Measurements from ENCODE around the gene KIAA1755.

Gene KIAA1755

GRCh38 chr20:38217791-38218565 is 42.6 kb downstream of the KIAA1755 start:
- peak; percentile 98 for DNase-seq (ENCODE audit: low read depth)

- no peak for DNase-seq (ENCODE audit: low read depth)
Measured at GRCh38 chr20:38216746-38217595, 43.6 kb downstream of the KIAA1755 start.

GRCh38 chr20:38216201-38216600 is 44.3 kb downstream of the KIAA1755 start:
- DNase-seq (ENCODE audit: low read depth) = no peak

- no peak for DNase-seq (ENCODE audit: low read depth)
Measured at GRCh38 chr20:38215194-38216182, 45.0 kb downstream of the KIAA1755 start.

GRCh38 chr20:38214256-38215193 is 46.0 kb downstream of the KIAA1755 start:
- DNase-seq (ENCODE audit: low read depth) = no peak

- no peak for DNase-seq (ENCODE audit: low read depth)
Measured at GRCh38 chr20:38213607-38213940, 47.0 kb downstream of the KIAA1755 start.

GRCh38 chr20:38212806-38213606 is 47.5 kb downstream of the KIAA1755 start:
- DNase-seq (ENCODE audit: low read depth) = no peak

GRCh38 chr20:38211200-38212097 is 49.1 kb downstream of the KIAA1755 start:
- DNase-seq (ENCODE audit: low read depth) = no peak

GRCh38 chr20:38210741-38211140 is 49.8 kb downstream of the KIAA1755 start:
- no peak for DNase-seq (ENCODE audit: low read depth)

- DNase-seq (ENCODE audit: low read depth) = no peak
Measured at GRCh38 chr20:38209736-38210405, 50.7 kb downstream of the KIAA1755 start.

GRCh38 chr20:38209054-38209675 is 51.4 kb downstream of the KIAA1755 start:
- no peak for DNase-seq (ENCODE audit: low read depth)

- DNase-seq (ENCODE audit: low read depth) = no peak
Measured at GRCh38 chr20:38208523-38208922, 52.0 kb downstream of the KIAA1755 start.

GRCh38 chr20:38208088-38208487 is 52.4 kb downstream of the KIAA1755 start:
- no peak for DNase-seq (ENCODE audit: low read depth)

GRCh38 chr20:38207621-38208020 is 52.9 kb downstream of the KIAA1755 start:
- DNase-seq (ENCODE audit: low read depth) = no peak

GRCh38 chr20:38205001-38205400 is 55.5 kb downstream of the KIAA1755 start:
- no peak for DNase-seq (ENCODE audit: low read depth)

- no peak for DNase-seq (ENCODE audit: low read depth)
Measured at GRCh38 chr20:38203981-38204357, 56.6 kb downstream of the KIAA1755 start.

GRCh38 chr20:38203337-38203980 is 57.1 kb downstream of the KIAA1755 start:
- DNase-seq (ENCODE audit: low read depth) = no peak

GRCh38 chr20:38202982-38203293 is 57.6 kb downstream of the KIAA1755 start:
- DNase-seq (ENCODE audit: low read depth) = no peak

Measured in HS-27A (cell line).